Brain microvascular endothelial cell (primary cell): Measurements from ENCODE around the gene OR51T1.
"Not testable (repeated sequence)": the region's sequence is repeated elsewhere in the genome, so short reads cannot be mapped to it uniquely, and the experiment has no call there.

Experiments
- DNase-seq: peaks from one replicate; pipeline ENCODE4 v3.0.0-alpha.2; 2020
- H3K27ac ChIP-seq: fragments of 250-450 bp; sonication (Bioruptor Pico); 2 replicates; pipeline ENCODE4 v1.5.1; 2020; ENCODE audit warnings: mild to moderate bottlenecking, moderate library complexity
- H3K27me3 ChIP-seq: fragments of 250-450 bp; sonication (Bioruptor Pico); replicated peaks from 2 replicates; pipeline ENCODE4 v1.5.1; 2020; ENCODE audit warnings: mild to moderate bottlenecking
- H3K36me3 ChIP-seq: fragments of 250-450 bp; sonication (Bioruptor Pico); replicated peaks from 2 replicates; pipeline ENCODE4 v1.5.1; 2020; ENCODE audit warnings: mild to moderate bottlenecking
- H3K4me3 ChIP-seq: 2 replicates; pipeline ENCODE4 v1.5.1; 2011; ENCODE audit warnings: low read depth, mild to moderate bottlenecking, control low read depth, low read length, moderate library complexity
- CTCF ChIP-seq: IDR thresholded peaks from 2 replicates; pipeline ENCODE4 v1.5.1; 2011; ENCODE audit warnings: low read depth, mild to moderate bottlenecking, moderate library complexity, low read length, control low read depth, inconsistent platforms; ENCODE audit errors: missing control alignments
- in situ Hi-C: cut with HindIII; loops from 2 replicates; pipeline ENCODE4 v1.10.0; 2017; ENCODE audit warnings: low sequenced_read_pairs, low pct_ligation_motif_present

OR51T1 gene, protein sequence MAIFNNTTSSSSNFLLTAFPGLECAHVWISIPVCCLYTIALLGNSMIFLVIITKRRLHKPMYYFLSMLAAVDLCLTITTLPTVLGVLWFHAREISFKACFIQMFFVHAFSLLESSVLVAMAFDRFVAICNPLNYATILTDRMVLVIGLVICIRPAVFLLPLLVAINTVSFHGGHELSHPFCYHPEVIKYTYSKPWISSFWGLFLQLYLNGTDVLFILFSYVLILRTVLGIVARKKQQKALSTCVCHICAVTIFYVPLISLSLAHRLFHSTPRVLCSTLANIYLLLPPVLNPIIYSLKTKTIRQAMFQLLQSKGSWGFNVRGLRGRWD

GRCh38 chr11:4881860-4882500 is at the start of gene OR51T1:
Gene OR51T1, plus strand, starts transcription at chr11:4881900. Its CDS starts 0 bp downstream, at chr11:4881900.
- Histone ChIP-seq H3K27ac (peak within 1 kb of the TSS; percentile 54), H3K27me3 (no peaks in the 10 kb centered on the region), H3K36me3 (no peaks in the 10 kb centered on the region), H3K4me3 (no peak within 1 kb of the TSS)
- DNase-seq, result peak; percentile 66
- TF ChIP-seq CTCF, result no peak
- in situ Hi-C loops, result no loop called here

DNA sequence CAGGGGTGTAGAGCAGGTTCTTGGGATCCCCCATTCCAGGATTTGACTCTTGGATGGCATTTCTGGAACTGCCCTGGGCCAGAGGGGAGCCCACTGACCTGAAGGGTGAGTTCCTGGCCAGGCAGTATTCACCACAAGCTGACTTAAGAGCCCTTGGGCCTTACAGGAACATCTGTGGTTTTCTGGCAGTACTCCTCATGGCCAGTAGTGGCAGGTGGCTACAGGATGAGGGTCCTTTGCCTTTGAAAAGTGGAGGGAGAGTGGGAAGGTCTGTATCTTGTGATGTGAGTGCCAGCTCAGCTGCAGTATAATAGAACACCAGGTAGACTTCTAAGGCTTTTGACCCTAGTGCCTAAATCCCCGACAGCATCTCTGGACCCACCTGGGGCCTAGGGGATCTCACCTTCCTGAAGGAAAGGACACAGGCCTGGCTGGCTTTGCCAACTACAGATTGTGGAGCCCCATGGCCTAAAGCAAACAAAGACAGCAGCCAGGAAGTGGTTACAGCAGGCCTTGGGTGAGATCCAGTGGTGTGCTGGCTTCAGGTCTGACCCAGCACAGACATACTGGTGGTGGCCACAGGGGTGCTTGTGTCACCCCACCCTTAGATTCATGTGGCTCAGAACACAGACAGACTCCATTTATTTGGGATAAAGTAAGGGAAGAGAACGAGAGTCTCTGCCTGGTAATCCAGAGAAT is 41.7 kb upstream of the OR51T1 start:
- no peak for DNase-seq
- in situ Hi-C loops, result no loop called here
- H3K27me3 ChIP-seq, result no peaks in the 10 kb centered on the region
- no peak overlapping the region for H3K4me3 ChIP-seq
- no peak for TF ChIP-seq CTCF
- H3K27ac ChIP-seq, result no peak overlapping the region
- H3K36me3 ChIP-seq, result no peaks in the 10 kb centered on the region

- TF ChIP-seq CTCF, result no peak
- in situ Hi-C loops, result no loop called here
Measured at GRCh38 chr11:4848908-4849532, 32.7 kb upstream of the OR51T1 start, which contains the start of gene OR51S1. Gene OR51S1, minus strand, starts transcription at chr11:4849208. Its CDS starts 0 bp downstream, at chr11:4849208.

DNA sequence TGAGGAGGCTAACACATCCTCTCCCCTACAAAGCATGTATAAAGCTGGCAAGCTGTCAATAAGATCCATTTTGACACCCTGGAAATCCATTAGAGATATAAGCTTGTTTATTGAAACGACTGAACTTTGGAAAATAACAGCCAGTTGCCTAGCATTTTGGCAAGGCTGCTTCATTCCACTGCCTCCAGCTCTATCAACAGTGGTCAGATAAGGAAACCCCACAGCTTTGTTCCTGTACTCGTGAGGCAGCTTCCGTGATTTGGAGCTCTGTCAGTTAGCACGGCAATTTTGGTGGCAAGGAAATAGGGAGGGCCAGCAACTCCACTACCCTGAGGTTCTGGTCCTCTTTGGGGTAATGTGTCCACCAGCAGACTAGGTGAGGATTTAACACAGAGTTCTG is 30.7 kb upstream of the OR51T1 start:
- DNase-seq, result peak; percentile 81
- TF ChIP-seq CTCF, result no peak
- Histone ChIP-seq H3K4me3 (no peak overlapping the region), H3K27me3 (no peaks in the 10 kb centered on the region), H3K27ac (no peak overlapping the region), H3K36me3 (no peaks in the 10 kb centered on the region)
- in situ Hi-C loops, result no loop called here

More at GRCh38 chr11:4848908-4849532, 32.7 kb upstream of the OR51T1 start, which contains the start of gene OR51S1:
- Histone ChIP-seq H3K27me3 (no peaks in the 10 kb centered on the region), H3K4me3 (no peak within 1 kb of the TSS), H3K36me3 (no peaks in the 10 kb centered on the region), H3K27ac (no peak within 1 kb of the TSS)
- DNase-seq, result no peak

- H3K4me3 ChIP-seq, H3K27me3 ChIP-seq, DNase-seq, H3K36me3 ChIP-seq, in situ Hi-C loops, H3K27ac ChIP-seq: not testable (repeated sequence)
Measured at GRCh38 chr11:4854286-4854685, 27.4 kb upstream of the OR51T1 start.
